C4-2B (cell line): ENCODE results near the gene CXCL14.

Experiments used
- CTCF ChIP-seq: fragments of 450-650 bp; conservative IDR thresholded peaks from 2 replicates; pipeline ENCODE4 v1.5.1; 2017; ENCODE audit warnings: mild to moderate bottlenecking
- ZFX ChIP-seq: fragments of 450-650 bp; IDR thresholded peaks from 2 replicates; pipeline ENCODE4 v1.6.1; 2017

DNA sequence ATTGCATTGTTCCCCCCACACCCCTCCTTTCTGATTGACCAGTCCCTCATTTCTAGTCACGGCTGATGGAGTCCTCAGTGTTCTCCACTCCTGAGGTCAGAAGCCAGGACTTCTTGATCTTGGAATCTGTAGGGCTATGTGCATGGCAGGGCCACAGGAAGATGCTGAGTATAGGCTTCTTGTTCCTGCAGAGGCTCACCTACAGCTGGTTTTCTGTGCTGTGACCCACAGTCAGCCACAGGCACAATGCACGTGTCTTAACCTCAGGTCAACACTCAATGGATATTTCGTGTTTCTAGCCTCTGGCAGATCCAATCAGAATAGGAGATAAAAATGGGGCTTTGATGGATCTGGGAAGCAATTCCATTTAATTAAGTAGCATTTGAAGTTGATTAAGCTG, 14.3 kb upstream of the CXCL14 start:
- TF ChIP-seq CTCF (no peak), ZFX (no peak)
